ENCODE measurements around the gene ZNF700.

The ZNF700 gene

GRCh38 chr19:11963566-11964355 is 38.9 kb downstream of the ZNF700 start:
- Histone ChIP-seq H3K9ac (ENCODE audit: low read depth in 1 of 2, low read length in 2 of 2) (no peak overlapping the region), H3K4me1 (ENCODE audit: control insufficient read depth in 2 of 2, insufficient read depth in 2 of 2, low read length in 2 of 2) (peaks cover 8 to 15% of the 10 kb centered on the region in 2 donors), H3K36me3 (ENCODE audit: control insufficient read depth in 2 of 2, insufficient read depth in 2 of 2, low read length in 2 of 2) (peaks cover 0 to 3% of the 10 kb centered on the region in 2 donors), H3K27me3 (ENCODE audit: control insufficient read depth in 2 of 2, insufficient read depth in 2 of 2, low read length in 2 of 2) (no peaks in the 10 kb centered on the region), H3K27ac (ENCODE audit: low read depth in 2 of 2, low read length in 2 of 2) (peak overlapping the region in 1 of 2 donors; percentile 94), H3K9me3 (ENCODE audit: control insufficient read depth in 2 of 2, low read length in 2 of 2) (no peaks in the 10 kb centered on the region), H3K4me3 (ENCODE audit: low read length in 2 of 2) (peak overlapping the region in 1 of 2 donors; percentile 99)

- peaks cover 0 to 3% of the 10 kb centered on the region in 2 donors for H3K36me3 ChIP-seq (ENCODE audit: control insufficient read depth in 2 of 2, insufficient read depth in 2 of 2, low read length in 2 of 2)
- H3K9ac ChIP-seq (ENCODE audit: low read depth in 1 of 2, low read length in 2 of 2), result peak overlapping the region in 1 of 2 donors; percentile 92
- peak overlapping the region; percentile 98 to 99 for H3K4me3 ChIP-seq (ENCODE audit: low read length in 2 of 2)
- H3K9me3 ChIP-seq (ENCODE audit: control insufficient read depth in 2 of 2, low read length in 2 of 2), result no peaks in the 10 kb centered on the region
- H3K27ac ChIP-seq (ENCODE audit: low read depth in 2 of 2, low read length in 2 of 2), result peak overlapping the region; percentile 91 to 94
- H3K4me1 ChIP-seq (ENCODE audit: control insufficient read depth in 2 of 2, insufficient read depth in 2 of 2, low read length in 2 of 2), result peaks cover 8 to 15% of the 10 kb centered on the region in 2 donors
- H3K27me3 ChIP-seq (ENCODE audit: control insufficient read depth in 2 of 2, insufficient read depth in 2 of 2, low read length in 2 of 2), result no peaks in the 10 kb centered on the region
Measured at GRCh38 chr19:11964496-11964857, 39.6 kb downstream of the ZNF700 start.

- H3K4me1 ChIP-seq (ENCODE audit: control insufficient read depth in 2 of 2, insufficient read depth in 2 of 2, low read length in 2 of 2), result peaks cover 8 to 15% of the 10 kb centered on the region in 2 donors
- peaks cover 0 to 3% of the 10 kb centered on the region in 2 donors for H3K36me3 ChIP-seq (ENCODE audit: control insufficient read depth in 2 of 2, insufficient read depth in 2 of 2, low read length in 2 of 2)
- peak within 1 kb of the TSS; percentile 98 to 99 for H3K4me3 ChIP-seq (ENCODE audit: low read length in 2 of 2)
- no peaks in the 10 kb centered on the region for H3K9me3 ChIP-seq (ENCODE audit: control insufficient read depth in 2 of 2, low read length in 2 of 2)
- H3K9ac ChIP-seq (ENCODE audit: low read depth in 1 of 2, low read length in 2 of 2), result peak within 1 kb of the TSS; percentile 80 to 92
- no peaks in the 10 kb centered on the region for H3K27me3 ChIP-seq (ENCODE audit: control insufficient read depth in 2 of 2, insufficient read depth in 2 of 2, low read length in 2 of 2)
- H3K27ac ChIP-seq (ENCODE audit: low read depth in 2 of 2, low read length in 2 of 2), result peak within 1 kb of the TSS; percentile 91 to 94
Measured at GRCh38 chr19:11964858-11965645, 40.1 kb downstream of the ZNF700 start, which contains the start of gene ZNF763. Gene ZNF763 (plus strand): TSS chr19:11965040. CDS start chr19:11965209, 169 bp downstream.

- peaks cover 0 to 8% of the 10 kb centered on the region in 2 donors for H3K4me1 ChIP-seq (ENCODE audit: control insufficient read depth in 2 of 2, insufficient read depth in 2 of 2, low read length in 2 of 2)
- H3K27ac ChIP-seq (ENCODE audit: low read depth in 2 of 2, low read length in 2 of 2), result no peak overlapping the region
- no peaks in the 10 kb centered on the region for H3K9me3 ChIP-seq (ENCODE audit: control insufficient read depth in 2 of 2, low read length in 2 of 2)
- no peak overlapping the region for H3K4me3 ChIP-seq (ENCODE audit: low read length in 2 of 2)
- no peaks in the 10 kb centered on the region for H3K36me3 ChIP-seq (ENCODE audit: control insufficient read depth in 2 of 2, insufficient read depth in 2 of 2, low read length in 2 of 2)
- no peak overlapping the region for H3K9ac ChIP-seq (ENCODE audit: low read depth in 1 of 2, low read length in 2 of 2)
- H3K27me3 ChIP-seq (ENCODE audit: control insufficient read depth in 2 of 2, insufficient read depth in 2 of 2, low read length in 2 of 2), result no peaks in the 10 kb centered on the region
Measured at GRCh38 chr19:11970174-11970573, 45.3 kb downstream of the ZNF700 start.

GRCh38 chr19:11971041-11971440 is 46.1 kb downstream of the ZNF700 start:
- Histone ChIP-seq H3K4me1 (ENCODE audit: control insufficient read depth in 2 of 2, insufficient read depth in 2 of 2, low read length in 2 of 2) (peaks cover 0 to under 1% of the 10 kb centered on the region in 2 donors), H3K27ac (ENCODE audit: low read depth in 2 of 2, low read length in 2 of 2) (no peak overlapping the region), H3K4me3 (ENCODE audit: low read length in 2 of 2) (no peak overlapping the region), H3K27me3 (ENCODE audit: control insufficient read depth in 2 of 2, insufficient read depth in 2 of 2, low read length in 2 of 2) (no peaks in the 10 kb centered on the region), H3K9me3 (ENCODE audit: control insufficient read depth in 2 of 2, low read length in 2 of 2) (no peaks in the 10 kb centered on the region), H3K9ac (ENCODE audit: low read depth in 1 of 2, low read length in 2 of 2) (no peak overlapping the region), H3K36me3 (ENCODE audit: control insufficient read depth in 2 of 2, insufficient read depth in 2 of 2, low read length in 2 of 2) (no peaks in the 10 kb centered on the region)

GRCh38 chr19:11973019-11973810 is 48.3 kb downstream of the ZNF700 start:
- no peak overlapping the region for H3K27ac ChIP-seq (ENCODE audit: low read depth in 2 of 2, low read length in 2 of 2)
- H3K9me3 ChIP-seq (ENCODE audit: control insufficient read depth in 2 of 2, low read length in 2 of 2), result peaks cover 6 to 13% of the 10 kb centered on the region in 2 donors
- H3K36me3 ChIP-seq (ENCODE audit: control insufficient read depth in 2 of 2, insufficient read depth in 2 of 2, low read length in 2 of 2), result peaks cover 3 to 15% of the 10 kb centered on the region in 2 donors
- no peak overlapping the region for H3K9ac ChIP-seq (ENCODE audit: low read depth in 1 of 2, low read length in 2 of 2)
- no peaks in the 10 kb centered on the region for H3K27me3 ChIP-seq (ENCODE audit: control insufficient read depth in 2 of 2, insufficient read depth in 2 of 2, low read length in 2 of 2)
- no peaks in the 10 kb centered on the region for H3K4me1 ChIP-seq (ENCODE audit: control insufficient read depth in 2 of 2, insufficient read depth in 2 of 2, low read length in 2 of 2)
- no peak overlapping the region for H3K4me3 ChIP-seq (ENCODE audit: low read length in 2 of 2)

GRCh38 chr19:11978492-11979100 is 53.7 kb downstream of the ZNF700 start:
- Histone ChIP-seq H3K4me1 (ENCODE audit: control insufficient read depth in 2 of 2, insufficient read depth in 2 of 2, low read length in 2 of 2) (no peaks in the 10 kb centered on the region), H3K9ac (ENCODE audit: low read depth in 1 of 2, low read length in 2 of 2) (no peak overlapping the region), H3K27me3 (ENCODE audit: control insufficient read depth in 2 of 2, insufficient read depth in 2 of 2, low read length in 2 of 2) (no peaks in the 10 kb centered on the region), H3K9me3 (ENCODE audit: control insufficient read depth in 2 of 2, low read length in 2 of 2) (peaks cover 36 to 45% of the 10 kb centered on the region in 2 donors), H3K4me3 (ENCODE audit: low read length in 2 of 2) (peak overlapping the region in 1 of 2 donors; percentile 19), H3K36me3 (ENCODE audit: control insufficient read depth in 2 of 2, insufficient read depth in 2 of 2, low read length in 2 of 2) (peaks cover 13 to 31% of the 10 kb centered on the region in 2 donors), H3K27ac (ENCODE audit: low read depth in 2 of 2, low read length in 2 of 2) (no peak overlapping the region)

- Histone ChIP-seq H3K27ac (ENCODE audit: low read depth in 2 of 2, low read length in 2 of 2) (no peak overlapping the region), H3K9ac (ENCODE audit: low read depth in 1 of 2, low read length in 2 of 2) (no peak overlapping the region), H3K36me3 (ENCODE audit: control insufficient read depth in 2 of 2, insufficient read depth in 2 of 2, low read length in 2 of 2) (peaks cover 13 to 31% of the 10 kb centered on the region in 2 donors), H3K4me1 (ENCODE audit: control insufficient read depth in 2 of 2, insufficient read depth in 2 of 2, low read length in 2 of 2) (no peaks in the 10 kb centered on the region), H3K4me3 (ENCODE audit: low read length in 2 of 2) (peak overlapping the region in 1 of 2 donors; percentile 48), H3K27me3 (ENCODE audit: control insufficient read depth in 2 of 2, insufficient read depth in 2 of 2, low read length in 2 of 2) (no peaks in the 10 kb centered on the region), H3K9me3 (ENCODE audit: control insufficient read depth in 2 of 2, low read length in 2 of 2) (peaks cover 36 to 45% of the 10 kb centered on the region in 2 donors)
Measured at GRCh38 chr19:11979527-11979926, 54.6 kb downstream of the ZNF700 start.

- Histone ChIP-seq H3K9ac (ENCODE audit: low read depth in 1 of 2, low read length in 2 of 2) (no peak overlapping the region), H3K4me3 (ENCODE audit: low read length in 2 of 2) (no peak overlapping the region), H3K9me3 (ENCODE audit: control insufficient read depth in 2 of 2, low read length in 2 of 2) (peaks cover 34 to 38% of the 10 kb centered on the region in 2 donors), H3K27me3 (ENCODE audit: control insufficient read depth in 2 of 2, insufficient read depth in 2 of 2, low read length in 2 of 2) (no peaks in the 10 kb centered on the region), H3K27ac (ENCODE audit: low read depth in 2 of 2, low read length in 2 of 2) (no peak overlapping the region), H3K4me1 (ENCODE audit: control insufficient read depth in 2 of 2, insufficient read depth in 2 of 2, low read length in 2 of 2) (peaks cover 0 to 4% of the 10 kb centered on the region in 2 donors), H3K36me3 (ENCODE audit: control insufficient read depth in 2 of 2, insufficient read depth in 2 of 2, low read length in 2 of 2) (peaks cover 13 to 23% of the 10 kb centered on the region in 2 donors)
Measured at GRCh38 chr19:11982526-11982925, 57.6 kb downstream of the ZNF700 start.
